Transverse colon (tissue), 4 donors: ENCODE measurements around the gene TIPARP.

Experiments used
- CTCF ChIP-seq, 5 experiments: fragments of 200-600 bp in 3 of 5; fragments of 450-650 bp in 2 of 5; sonication (generic) in 3 of 5; IDR thresholded peaks; 1 replicate in 2 of 5; 2 replicates in 3 of 5; pipeline ENCODE4 v1.5.1; 2016 to 2017; ENCODE audit warnings: antibody characterized with exemption in 5 of 5, inconsistent platforms in 3 of 5, mild to moderate bottlenecking in 2 of 5, moderate library complexity in 1 of 5
- EP300 ChIP-seq: sonication (generic); formaldehyde crosslinking; IDR thresholded peaks from one replicate; pipeline ENCODE4 v1.6.1; 2017; ENCODE audit warnings: antibody characterized with exemption, low read depth
- POLR2A ChIP-seq: fragments of 450-650 bp; IDR thresholded peaks from one replicate; pipeline ENCODE4 v1.6.1; 2016; ENCODE audit warnings: antibody characterized with exemption, mild to moderate bottlenecking, moderate library complexity
- POLR2AphosphoS5 ChIP-seq, 3 donors: sonication (generic); formaldehyde crosslinking; IDR thresholded peaks; one replicate each; pipeline ENCODE4 v1.6.1; 2016; ENCODE audit warnings: antibody characterized with exemption in 3 of 3

GRCh38 chr3:156716105-156716862 is 41.9 kb downstream of the TIPARP start:
- TF ChIP-seq POLR2AphosphoS5 (IDR thresholded peaks at IDR 0.05) (no peak), CTCF (IDR thresholded peaks at IDR 0.05) (no peak), POLR2A (no peak), EP300 (no peak)
